Nephron (organoid): Measurements from ENCODE around the gene ALKBH2.
A peak's percentile ranks its signal among the peaks of the same experiment; 100 is the strongest.
"Not testable (repeated sequence)": the region's sequence is repeated elsewhere in the genome, so short reads cannot be mapped to it uniquely, and the experiment has no call there.

Experiments
- H3K27ac Mint-ChIP-seq, 3 experiments: 2 replicates each; pipeline ENCODE4 v1.8.0; 2020; ENCODE audit warnings: mixed read lengths in 3 of 3, mild to moderate bottlenecking in 2 of 3, moderate library complexity in 1 of 3
- H3K27me3 Mint-ChIP-seq: 2 replicates; pipeline ENCODE4 v1.8.0; 2021; ENCODE audit warnings: low read depth, mild to moderate bottlenecking, moderate library complexity, mixed read lengths
- H3K36me3 Mint-ChIP-seq: 2 replicates; pipeline ENCODE4 v1.8.0; 2020; ENCODE audit warnings: low read depth, mixed read lengths
- H3K4me1 Mint-ChIP-seq: 2 replicates; pipeline ENCODE4 v1.8.0; 2020; ENCODE audit warnings: mixed read lengths
- H3K4me3 Mint-ChIP-seq, 3 experiments: 2 replicates each; pipeline ENCODE4 v1.8.0; 2020; ENCODE audit warnings: mild to moderate bottlenecking in 3 of 3, mixed read lengths in 3 of 3, moderate library complexity in 2 of 3
- H3K9me3 Mint-ChIP-seq: 2 replicates; pipeline ENCODE4 v1.8.0; 2020; ENCODE audit warnings: mixed read lengths
- CTCF ChIP-seq, 3 experiments: fragments of 200-600 bp; sonication (generic); IDR thresholded peaks; one replicate each; pipeline ENCODE4 v1.5.0; 2021; ENCODE audit warnings: antibody characterized with exemption in 3 of 3; ENCODE audit not compliant: unreplicated experiment in 3 of 3

Gene ALKBH2

DNA sequence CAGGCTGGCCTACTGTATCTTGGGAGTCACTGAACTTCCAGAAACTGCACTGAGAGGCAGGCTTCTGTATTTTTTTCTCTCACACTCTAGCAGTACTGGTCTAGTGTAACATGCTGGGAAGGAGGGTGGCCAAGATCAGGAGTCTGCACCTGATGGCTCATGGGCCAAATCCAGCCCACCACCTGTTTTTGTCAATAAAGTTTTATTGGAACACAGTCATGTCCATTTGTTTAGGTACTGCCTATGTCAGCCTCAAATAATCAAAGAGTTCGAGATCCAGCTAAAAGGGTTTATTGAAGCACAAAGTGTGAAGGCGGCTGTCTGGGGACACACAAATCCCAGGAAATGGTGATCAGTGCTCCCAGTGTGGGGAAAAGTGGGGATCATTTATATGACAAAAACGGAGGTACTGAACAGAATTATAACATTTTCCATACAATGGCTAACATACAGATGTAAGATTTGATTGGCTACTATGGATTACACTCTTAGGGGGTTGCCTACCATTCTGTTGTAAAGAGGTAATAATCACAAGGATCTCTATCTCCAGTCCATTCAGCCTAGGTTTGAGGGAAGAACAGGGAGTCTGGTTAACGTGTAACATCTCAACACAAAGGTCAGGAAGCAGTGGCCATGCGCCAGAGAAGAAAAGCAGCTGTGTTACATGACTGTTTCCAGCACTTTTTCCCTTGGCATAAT lies 28.0 kb downstream of the ALKBH2 start:
- Mint-ChIP-seq H3K4me1 (no peaks in the 10 kb centered on the region), H3K4me3 (no peak overlapping the region), H3K36me3 (peaks cover 74% of the 10 kb centered on the region), H3K9me3 (no peaks in the 10 kb centered on the region), H3K27me3 (no peaks in the 10 kb centered on the region), H3K27ac (peak overlapping the region; percentile 58 to 86 (median 66))
- no peak for TF ChIP-seq CTCF (IDR thresholded peaks at IDR 0.05; ENCODE audit: unreplicated experiment in 3 of 3)

DNA sequence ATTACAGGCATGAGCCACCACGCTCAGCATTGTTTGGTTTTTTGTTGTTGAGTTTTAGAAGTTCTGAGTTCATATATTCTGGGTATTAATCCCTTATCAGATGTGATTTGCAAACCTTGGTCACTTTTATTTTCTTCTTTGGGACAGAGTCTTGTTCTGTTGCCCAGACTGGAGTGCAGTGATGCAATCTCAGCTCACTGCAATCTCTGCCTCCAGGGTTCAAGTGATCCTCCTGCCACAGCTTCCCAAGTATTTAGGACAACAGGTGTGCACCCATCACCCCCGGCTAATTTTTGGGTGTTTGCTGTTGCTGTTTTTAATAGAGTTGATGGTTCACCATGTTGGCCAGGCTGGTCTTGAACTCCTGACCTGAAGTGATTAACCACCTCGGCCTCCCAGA lies 29.1 kb downstream of the ALKBH2 start:
- no peak overlapping the region for H3K4me3 Mint-ChIP-seq
- no peak for TF ChIP-seq CTCF (IDR thresholded peaks at IDR 0.05; ENCODE audit: unreplicated experiment in 3 of 3)
- H3K36me3 Mint-ChIP-seq = peaks cover 68% of the 10 kb centered on the region
- H3K9me3 Mint-ChIP-seq = no peaks in the 10 kb centered on the region
- no peak overlapping the region for H3K27ac Mint-ChIP-seq
- H3K27me3 Mint-ChIP-seq = no peaks in the 10 kb centered on the region
- H3K4me1 Mint-ChIP-seq = no peaks in the 10 kb centered on the region

GRCh38 chr12:109058773-109059172 lies 34.5 kb downstream of the ALKBH2 start:
- H3K27me3 Mint-ChIP-seq = no peaks in the 10 kb centered on the region
- H3K4me3 Mint-ChIP-seq = no peak overlapping the region
- no peaks in the 10 kb centered on the region for H3K9me3 Mint-ChIP-seq
- peaks cover 42% of the 10 kb centered on the region for H3K36me3 Mint-ChIP-seq
- TF ChIP-seq CTCF (IDR thresholded peaks at IDR 0.05; ENCODE audit: unreplicated experiment in 3 of 3) = no peak
- no peak overlapping the region for H3K27ac Mint-ChIP-seq
- peaks cover 3% of the 10 kb centered on the region for H3K4me1 Mint-ChIP-seq

DNA sequence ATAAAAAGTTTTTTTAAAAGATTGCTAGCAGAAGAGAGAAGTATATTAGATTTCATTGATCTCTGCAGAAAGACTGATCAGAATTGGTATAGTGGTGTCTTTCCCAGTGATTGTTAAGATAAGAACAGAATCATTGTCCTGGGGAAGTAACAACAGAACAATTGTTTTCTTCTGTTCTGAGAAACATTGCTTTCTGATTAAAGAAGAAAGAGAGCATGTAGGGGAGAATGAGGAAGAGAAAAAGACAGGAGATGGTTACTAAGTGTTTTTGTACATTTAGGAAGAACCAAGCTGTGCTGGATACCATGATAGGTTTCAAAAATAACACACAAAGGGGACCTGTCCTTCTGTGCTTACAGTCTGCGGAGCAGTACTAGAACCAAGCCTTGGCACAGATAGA lies 35.9 kb downstream of the ALKBH2 start:
- Mint-ChIP-seq H3K27ac (no peak overlapping the region), H3K9me3 (no peaks in the 10 kb centered on the region), H3K27me3 (no peaks in the 10 kb centered on the region), H3K4me1 (peaks cover 9% of the 10 kb centered on the region), H3K36me3 (peaks cover 30% of the 10 kb centered on the region), H3K4me3 (no peak overlapping the region)
- TF ChIP-seq CTCF (IDR thresholded peaks at IDR 0.05; ENCODE audit: unreplicated experiment in 3 of 3) = no peak

DNA sequence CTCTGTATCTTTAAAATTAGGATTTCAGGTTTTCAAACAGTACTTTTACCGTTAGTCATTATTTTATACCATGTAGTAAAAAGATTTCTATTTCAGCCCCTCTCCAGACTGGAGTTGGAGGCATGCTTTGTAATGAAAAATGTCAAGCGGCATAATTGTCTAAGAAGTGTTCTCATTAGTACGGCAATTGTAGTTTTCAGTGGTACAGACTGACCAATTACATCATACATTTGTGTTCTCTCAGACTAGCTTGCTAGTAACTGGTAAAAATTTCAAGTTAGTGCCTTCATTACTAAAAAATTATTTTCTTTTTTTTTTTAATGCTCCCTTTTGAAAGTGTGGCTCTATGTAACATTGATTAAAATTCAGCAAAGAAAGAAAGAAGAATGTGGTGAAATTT lies 36.4 kb downstream of the ALKBH2 start:
- no peaks in the 10 kb centered on the region for H3K27me3 Mint-ChIP-seq
- TF ChIP-seq CTCF (IDR thresholded peaks at IDR 0.05; ENCODE audit: unreplicated experiment in 3 of 3) = no peak
- H3K36me3 Mint-ChIP-seq = peaks cover 27% of the 10 kb centered on the region

DNA sequence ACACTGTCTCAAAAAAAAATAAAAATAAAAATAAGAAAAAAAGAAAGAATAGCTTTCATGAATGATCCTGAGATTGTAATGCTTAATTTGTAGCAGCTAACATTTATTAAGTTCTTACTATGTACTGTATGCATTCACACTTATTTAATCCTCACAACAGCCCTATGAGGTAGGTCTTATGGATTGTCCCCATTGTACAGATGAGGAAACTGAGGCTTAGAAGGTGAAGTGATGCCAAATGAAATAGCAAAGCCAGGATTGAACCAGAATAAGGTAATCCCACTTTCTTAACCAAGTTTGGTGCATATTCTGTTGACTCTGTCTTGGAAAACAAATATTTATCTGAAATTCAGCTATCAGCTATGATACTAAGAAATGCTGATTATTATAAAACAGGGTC lies 38.8 kb downstream of the ALKBH2 start:
- peaks cover 15% of the 10 kb centered on the region for H3K4me1 Mint-ChIP-seq
- H3K9me3 Mint-ChIP-seq = no peaks in the 10 kb centered on the region
- no peak for TF ChIP-seq CTCF (IDR thresholded peaks at IDR 0.05; ENCODE audit: unreplicated experiment in 3 of 3)
- H3K27ac Mint-ChIP-seq = no peak overlapping the region
- H3K36me3 Mint-ChIP-seq = peaks cover 14% of the 10 kb centered on the region
- H3K4me3 Mint-ChIP-seq = peak overlapping the region in 1 of 3 experiments; percentile 30
- no peaks in the 10 kb centered on the region for H3K27me3 Mint-ChIP-seq

More for the DNA sequence above, 36.4 kb downstream of the ALKBH2 start:
- no peak overlapping the region for H3K4me3 Mint-ChIP-seq
- H3K9me3 Mint-ChIP-seq = no peaks in the 10 kb centered on the region
- H3K27ac Mint-ChIP-seq = no peak overlapping the region
- peaks cover 14% of the 10 kb centered on the region for H3K4me1 Mint-ChIP-seq

- not testable (repeated sequence) for H3K9me3 Mint-ChIP-seq, H3K27me3 Mint-ChIP-seq
- Mint-ChIP-seq H3K36me3 (peaks cover 14% of the 10 kb centered on the region), H3K27ac (peak overlapping the region; percentile 81 to 97 (median 93)), H3K4me3 (peak overlapping the region; percentile 98 to 100 (median 99)), H3K4me1 (peaks cover 15% of the 10 kb centered on the region)
Measured at GRCh38 chr12:109054124-109054513, 39.2 kb downstream of the ALKBH2 start.
